OCI-LY1 (cell line): ENCODE data around the gene GLI3.

Experiments
- CTCF ChIP-seq: fragments of 200-600 bp; sonication (generic), shearing (Covaris generic); IDR thresholded peaks from 2 replicates; pipeline ENCODE4 v1.5.1; 2017; ENCODE audit warnings: mild to moderate bottlenecking, antibody characterized with exemption, low read length, moderate library complexity, mixed read lengths
- EZH2 ChIP-seq: fragments of 200-600 bp; sonication (generic), shearing (Covaris generic); IDR thresholded peaks from 2 replicates; pipeline ENCODE4 v1.8.0; 2017; ENCODE audit warnings: borderline replicate concordance, mixed run types, mild to moderate bottlenecking, antibody characterized with exemption, low read length, moderate library complexity, mixed read lengths

- TF ChIP-seq CTCF (no peak), EZH2 (no peak)
Observed at GRCh38 chr7:42203336-42203735, 33.7 kb downstream of the GLI3 start.
